IMR-90 (cell line): ENCODE data around the gene TBX10.

Experiments
- BHLHE40 ChIP-seq: fragments of 150-350 bp; IDR thresholded peaks from 2 replicates; pipeline ENCODE4 v1.6.1; 2016; ENCODE audit warnings: mild to moderate bottlenecking, low read depth, low read length
- CEBPB ChIP-seq: IDR thresholded peaks from 2 replicates; pipeline ENCODE4 v1.6.1; 2012; ENCODE audit warnings: low read depth, low read length, improper control_type of control experiment
- CHD1 ChIP-seq: IDR thresholded peaks from 2 replicates; pipeline ENCODE4 v1.6.1; 2012; ENCODE audit warnings: low read depth, low read length, improper control_type of control experiment
- CTCF ChIP-seq: conservative IDR thresholded peaks from 2 replicates; pipeline ENCODE4 v1.5.1; 2012; ENCODE audit warnings: mild to moderate bottlenecking, low read depth, low read length, improper control_type of control experiment
- FOS ChIP-seq: fragments of 150-350 bp; IDR thresholded peaks from 2 replicates; pipeline ENCODE4 v1.6.1; 2016; ENCODE audit warnings: low read depth, low read length
- MAZ ChIP-seq: IDR thresholded peaks from 2 replicates; pipeline ENCODE4 v1.6.1; 2012; ENCODE audit warnings: low read depth, mild to moderate bottlenecking, low read length, improper control_type of control experiment, moderate library complexity, borderline replicate concordance
- MXI1 ChIP-seq: IDR thresholded peaks from 2 replicates; pipeline ENCODE4 v1.6.1; 2012; ENCODE audit warnings: low read depth, mild to moderate bottlenecking, low read length, moderate library complexity, borderline replicate concordance
- POLR2A ChIP-seq: IDR thresholded peaks from 2 replicates; pipeline ENCODE4 v1.6.1; 2012; ENCODE audit warnings: mild to moderate bottlenecking, low read depth, low read length
- RAD21 ChIP-seq: IDR thresholded peaks from 2 replicates; pipeline ENCODE4 v1.6.1; 2012; ENCODE audit warnings: low read length, improper control_type of control experiment
- RCOR1 ChIP-seq: IDR thresholded peaks from 2 replicates; pipeline ENCODE4 v1.6.1; 2012; ENCODE audit warnings: mild to moderate bottlenecking, low read length, improper control_type of control experiment; ENCODE audit not compliant: insufficient replicate concordance
- SMC3 ChIP-seq: fragments of 150-350 bp; IDR thresholded peaks from 2 replicates; pipeline ENCODE4 v1.6.1; 2016; ENCODE audit warnings: low read depth, mild to moderate bottlenecking, antibody characterized with exemption, low read length, moderate library complexity
- USF2 ChIP-seq: fragments of 150-350 bp; IDR thresholded peaks from 2 replicates; pipeline ENCODE4 v1.6.1; 2017; ENCODE audit warnings: mild to moderate bottlenecking, antibody characterized with exemption, low read length, low read depth

- no peak for TF ChIP-seq CTCF
- TF ChIP-seq POLR2A: no peak
- no peak for TF ChIP-seq CEBPB
- no peak for TF ChIP-seq SMC3
- no peak for TF ChIP-seq MAZ
- TF ChIP-seq RAD21: no peak
- TF ChIP-seq USF2: no peak
- TF ChIP-seq MXI1: no peak
- no peak for TF ChIP-seq RCOR1
- no peak for TF ChIP-seq BHLHE40
- no peak for TF ChIP-seq FOS
- TF ChIP-seq CHD1: no peak
Measured at GRCh38 chr11:67675058-67675747, 35.6 kb upstream of the TBX10 start.
